GM12878 (cell line): ENCODE measurements around the gene CNTNAP2.

Experiments
- CTCF ChIP-seq, 3 experiments: IDR thresholded peaks in 2 of 3; conservative IDR thresholded peaks in 1 of 3; 2 replicates each; pipeline ENCODE4 v1.5.1; 2011; ENCODE audit warnings: low read depth in 3 of 3, low read length in 3 of 3, mild to moderate bottlenecking in 3 of 3, control low read depth in 2 of 3, moderate library complexity in 2 of 3, inconsistent platforms in 1 of 3, mixed read lengths in 1 of 3; ENCODE audit not compliant: control insufficient read depth in 2 of 3, insufficient read depth in 1 of 3; ENCODE audit errors: extremely low read depth in 1 of 3
- MTA2 ChIP-seq: fragments of 450-650 bp; IDR thresholded peaks from 2 replicates; pipeline ENCODE4 v1.6.1; 2016; ENCODE audit warnings: low read depth, mild to moderate bottlenecking, moderate library complexity
- MYC ChIP-seq: IDR thresholded peaks from 2 replicates; pipeline ENCODE4 v1.6.1; 2011; ENCODE audit warnings: mild to moderate bottlenecking, low read length, moderate library complexity, inconsistent platforms; ENCODE audit not compliant: insufficient read depth, insufficient replicate concordance, insufficient read length, severe bottlenecking
- POLR2A ChIP-seq: IDR thresholded peaks from 2 replicates; pipeline ENCODE4 v1.6.1; 2011; ENCODE audit warnings: low read depth, mild to moderate bottlenecking, low read length
- TF ChIP-seq, protein P1 (sequence below): fragments of 150-350 bp; IDR thresholded peaks from 2 replicates; pipeline ENCODE4 v1.6.1; 2016; ENCODE audit warnings: low read depth, low read length

DNA sequence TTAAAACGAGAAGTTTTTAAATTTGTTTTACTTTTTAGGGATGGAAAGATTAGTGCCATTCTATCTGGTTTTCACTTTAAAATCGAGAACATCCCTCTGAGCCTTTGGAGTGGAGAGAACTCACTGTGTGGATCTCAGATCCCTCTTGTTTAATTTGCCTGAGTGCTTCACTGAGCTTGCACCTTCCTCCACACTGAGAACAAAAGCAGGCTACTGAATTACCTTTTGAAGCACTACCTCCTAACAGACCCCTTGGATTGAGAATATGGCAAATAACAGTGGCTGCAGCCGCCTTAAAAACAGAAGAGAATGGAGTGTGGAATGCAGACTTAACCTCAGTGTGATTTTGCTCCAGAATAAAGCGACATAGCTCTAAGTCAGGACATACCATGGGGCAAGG, 204.7 kb downstream of the CNTNAP2 start:
- TF ChIP-seq MYC (no peak), MTA2 (no peak), CTCF (IDR thresholded peaks at IDR 0.05 in 2 of 3, conservative IDR thresholded peaks at IDR 0.05 in 1 of 3; ENCODE audit: control insufficient read depth in 2 of 3, extremely low read depth in 1 of 3, insufficient read depth in 1 of 3, low read depth in 3 of 3, low read length in 3 of 3) (no peak), POLR2A (no peak)
- TF ChIP-seq, protein P1, sequence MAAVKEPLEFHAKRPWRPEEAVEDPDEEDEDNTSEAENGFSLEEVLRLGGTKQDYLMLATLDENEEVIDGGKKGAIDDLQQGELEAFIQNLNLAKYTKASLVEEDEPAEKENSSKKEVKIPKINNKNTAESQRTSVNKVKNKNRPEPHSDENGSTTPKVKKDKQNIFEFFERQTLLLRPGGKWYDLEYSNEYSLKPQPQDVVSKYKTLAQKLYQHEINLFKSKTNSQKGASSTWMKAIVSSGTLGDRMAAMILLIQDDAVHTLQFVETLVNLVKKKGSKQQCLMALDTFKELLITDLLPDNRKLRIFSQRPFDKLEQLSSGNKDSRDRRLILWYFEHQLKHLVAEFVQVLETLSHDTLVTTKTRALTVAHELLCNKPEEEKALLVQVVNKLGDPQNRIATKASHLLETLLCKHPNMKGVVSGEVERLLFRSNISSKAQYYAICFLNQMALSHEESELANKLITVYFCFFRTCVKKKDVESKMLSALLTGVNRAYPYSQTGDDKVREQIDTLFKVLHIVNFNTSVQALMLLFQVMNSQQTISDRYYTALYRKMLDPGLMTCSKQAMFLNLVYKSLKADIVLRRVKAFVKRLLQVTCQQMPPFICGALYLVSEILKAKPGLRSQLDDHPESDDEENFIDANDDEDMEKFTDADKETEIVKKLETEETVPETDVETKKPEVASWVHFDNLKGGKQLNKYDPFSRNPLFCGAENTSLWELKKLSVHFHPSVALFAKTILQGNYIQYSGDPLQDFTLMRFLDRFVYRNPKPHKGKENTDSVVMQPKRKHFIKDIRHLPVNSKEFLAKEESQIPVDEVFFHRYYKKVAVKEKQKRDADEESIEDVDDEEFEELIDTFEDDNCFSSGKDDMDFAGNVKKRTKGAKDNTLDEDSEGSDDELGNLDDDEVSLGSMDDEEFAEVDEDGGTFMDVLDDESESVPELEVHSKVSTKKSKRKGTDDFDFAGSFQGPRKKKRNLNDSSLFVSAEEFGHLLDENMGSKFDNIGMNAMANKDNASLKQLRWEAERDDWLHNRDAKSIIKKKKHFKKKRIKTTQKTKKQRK, result no peak
